Osteocyte (in vitro differentiated cells): ENCODE measurements around the gene CAMK2B. TPM values are rescaled to one million over a fixed set of nuclear protein-coding genes. Genes with fewer than 3 reads are reported as not detected.

Experiments used
- DNase-seq: peaks from one replicate; pipeline ENCODE4 v3.0.0; 2021; ENCODE audit warnings: mixed read lengths; ENCODE audit not compliant: unreplicated experiment; ENCODE audit errors: extremely low spot score
- H3K27ac Mint-ChIP-seq: one replicate; pipeline ENCODE4 v1.8.0; 2021; ENCODE audit warnings: mild to moderate bottlenecking, mixed read lengths; ENCODE audit not compliant: unreplicated experiment
- H3K27me3 Mint-ChIP-seq: one replicate; pipeline ENCODE4 v1.8.0; 2021; ENCODE audit warnings: mixed read lengths; ENCODE audit not compliant: unreplicated experiment
- H3K36me3 Mint-ChIP-seq: one replicate; pipeline ENCODE4 v1.8.0; 2021; ENCODE audit warnings: mixed read lengths; ENCODE audit not compliant: unreplicated experiment
- H3K4me1 Mint-ChIP-seq: one replicate; pipeline ENCODE4 v1.8.0; 2021; ENCODE audit warnings: mixed read lengths; ENCODE audit not compliant: unreplicated experiment
- H3K4me3 Mint-ChIP-seq: one replicate; pipeline ENCODE4 v1.8.0; 2021; ENCODE audit warnings: mild to moderate bottlenecking, moderate library complexity, mixed read lengths; ENCODE audit not compliant: unreplicated experiment
- H3K9me3 Mint-ChIP-seq: one replicate; pipeline ENCODE4 v1.8.0; 2021; ENCODE audit warnings: mixed read lengths; ENCODE audit not compliant: unreplicated experiment
- total RNA-seq: library from RNA; stranded (reverse); gene quantifications from 2 replicates; pipeline ENCODE4 v1.2.1, GENCODE V29; 2021
- TF ChIP-seq, protein P1 (sequence below): fragments of 200-600 bp; sonication (generic); IDR thresholded peaks from 2 replicates; pipeline ENCODE4 v1.5.0; 2021; ENCODE audit warnings: antibody characterized with exemption, mild to moderate bottlenecking, moderate library complexity

Gene CAMK2B
- total RNA-seq, 1 donor from 2014 or later, result not detected

DNA sequence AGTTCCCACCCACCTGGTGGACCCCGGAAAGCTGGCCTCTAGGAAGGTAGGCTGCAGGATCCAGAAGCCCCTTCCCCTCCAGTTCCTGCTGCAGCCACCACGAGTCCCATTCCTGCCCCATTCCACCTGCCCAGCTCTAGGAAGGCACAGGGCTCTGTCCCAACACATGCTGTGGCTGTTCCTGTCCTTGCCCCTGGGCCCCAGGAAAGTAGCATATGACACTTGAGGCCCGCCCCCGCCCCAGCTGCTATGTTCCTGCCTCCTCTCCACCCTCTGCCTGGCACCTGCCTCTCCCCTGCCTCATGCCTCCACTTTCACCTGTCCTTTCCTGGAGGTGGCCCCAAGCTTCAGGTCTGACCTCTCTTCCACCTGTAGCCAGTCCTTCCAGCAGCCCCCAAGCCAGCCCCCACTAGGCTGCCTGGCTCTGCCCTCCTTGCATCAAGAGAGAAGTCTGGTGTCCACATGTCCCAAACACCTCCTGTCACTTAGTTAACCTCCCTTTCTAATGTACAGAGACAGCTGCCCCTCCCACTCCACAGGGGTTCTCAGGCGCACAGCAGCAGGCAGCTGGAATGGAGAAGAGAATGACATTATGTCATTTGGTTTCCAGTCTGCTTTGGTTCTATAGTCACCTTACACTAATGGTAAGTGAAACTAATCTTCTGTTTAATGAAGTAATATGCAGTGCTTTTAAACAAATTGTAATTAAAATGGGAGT, 101.9 kb downstream of the CAMK2B start:
- TF ChIP-seq, protein P1, sequence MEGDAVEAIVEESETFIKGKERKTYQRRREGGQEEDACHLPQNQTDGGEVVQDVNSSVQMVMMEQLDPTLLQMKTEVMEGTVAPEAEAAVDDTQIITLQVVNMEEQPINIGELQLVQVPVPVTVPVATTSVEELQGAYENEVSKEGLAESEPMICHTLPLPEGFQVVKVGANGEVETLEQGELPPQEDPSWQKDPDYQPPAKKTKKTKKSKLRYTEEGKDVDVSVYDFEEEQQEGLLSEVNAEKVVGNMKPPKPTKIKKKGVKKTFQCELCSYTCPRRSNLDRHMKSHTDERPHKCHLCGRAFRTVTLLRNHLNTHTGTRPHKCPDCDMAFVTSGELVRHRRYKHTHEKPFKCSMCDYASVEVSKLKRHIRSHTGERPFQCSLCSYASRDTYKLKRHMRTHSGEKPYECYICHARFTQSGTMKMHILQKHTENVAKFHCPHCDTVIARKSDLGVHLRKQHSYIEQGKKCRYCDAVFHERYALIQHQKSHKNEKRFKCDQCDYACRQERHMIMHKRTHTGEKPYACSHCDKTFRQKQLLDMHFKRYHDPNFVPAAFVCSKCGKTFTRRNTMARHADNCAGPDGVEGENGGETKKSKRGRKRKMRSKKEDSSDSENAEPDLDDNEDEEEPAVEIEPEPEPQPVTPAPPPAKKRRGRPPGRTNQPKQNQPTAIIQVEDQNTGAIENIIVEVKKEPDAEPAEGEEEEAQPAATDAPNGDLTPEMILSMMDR, result no peak
- Mint-ChIP-seq H3K4me3 (no peak overlapping the region), H3K36me3 (no peaks in the 10 kb centered on the region), H3K27ac (no peak overlapping the region), H3K9me3 (no peaks in the 10 kb centered on the region), H3K4me1 (no peaks in the 10 kb centered on the region), H3K27me3 (peaks cover 5% of the 10 kb centered on the region)
- no peak for DNase-seq

DNA sequence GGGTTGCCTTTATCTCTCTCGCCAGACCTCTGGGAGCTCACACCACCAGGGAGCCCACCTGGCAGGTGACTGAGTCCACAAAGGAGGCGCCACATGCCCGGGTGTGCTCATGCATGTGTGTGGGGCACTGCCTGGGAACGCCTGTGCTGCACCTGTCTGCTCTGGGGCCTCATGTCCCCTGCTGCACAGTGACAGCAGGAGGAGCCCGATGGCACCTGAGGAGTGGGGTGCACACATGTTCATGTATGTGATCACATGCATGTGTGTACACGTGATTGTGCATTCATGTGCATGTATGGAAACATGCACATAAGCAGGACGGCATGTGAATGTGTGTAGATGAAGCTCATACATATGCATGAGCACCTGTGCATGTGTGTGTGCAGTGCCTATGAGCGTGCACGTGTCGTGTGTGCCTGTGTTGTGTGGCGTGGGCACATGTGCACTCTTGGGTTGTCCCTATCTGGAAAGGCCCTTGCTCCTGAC, 102.6 kb downstream of the CAMK2B start:
- Mint-ChIP-seq H3K27ac (no peak overlapping the region), H3K9me3 (no peaks in the 10 kb centered on the region), H3K4me3 (no peak overlapping the region), H3K36me3 (no peaks in the 10 kb centered on the region), H3K27me3 (peaks cover 5% of the 10 kb centered on the region), H3K4me1 (no peaks in the 10 kb centered on the region)
- DNase-seq, result no peak
- TF ChIP-seq, protein P1, result no peak

DNA sequence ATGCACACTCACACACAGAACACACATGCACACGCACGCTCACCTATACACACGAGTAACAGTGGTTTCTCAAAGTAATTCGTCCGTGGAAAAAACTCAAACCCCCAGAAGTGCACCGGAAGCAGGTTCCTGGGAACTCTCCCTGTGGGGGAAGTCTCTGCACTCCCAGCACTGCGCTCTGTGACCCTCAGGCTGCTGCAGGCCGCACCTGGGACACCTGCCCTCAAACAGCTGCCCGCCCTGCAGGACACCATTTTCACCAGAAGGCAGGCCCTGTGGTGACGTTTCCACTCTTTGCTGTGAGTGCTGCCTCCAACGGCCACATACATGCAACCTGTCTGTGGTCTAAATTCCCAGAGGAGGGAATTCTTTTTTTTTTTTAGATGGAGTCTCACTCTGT, 103.3 kb downstream of the CAMK2B start:
- DNase-seq, result no peak
- Mint-ChIP-seq H3K9me3 (no peaks in the 10 kb centered on the region), H3K4me3 (no peak overlapping the region), H3K4me1 (no peaks in the 10 kb centered on the region), H3K36me3 (no peaks in the 10 kb centered on the region), H3K27ac (no peak overlapping the region), H3K27me3 (peaks cover 5% of the 10 kb centered on the region)
- TF ChIP-seq, protein P1, result no peak

DNA sequence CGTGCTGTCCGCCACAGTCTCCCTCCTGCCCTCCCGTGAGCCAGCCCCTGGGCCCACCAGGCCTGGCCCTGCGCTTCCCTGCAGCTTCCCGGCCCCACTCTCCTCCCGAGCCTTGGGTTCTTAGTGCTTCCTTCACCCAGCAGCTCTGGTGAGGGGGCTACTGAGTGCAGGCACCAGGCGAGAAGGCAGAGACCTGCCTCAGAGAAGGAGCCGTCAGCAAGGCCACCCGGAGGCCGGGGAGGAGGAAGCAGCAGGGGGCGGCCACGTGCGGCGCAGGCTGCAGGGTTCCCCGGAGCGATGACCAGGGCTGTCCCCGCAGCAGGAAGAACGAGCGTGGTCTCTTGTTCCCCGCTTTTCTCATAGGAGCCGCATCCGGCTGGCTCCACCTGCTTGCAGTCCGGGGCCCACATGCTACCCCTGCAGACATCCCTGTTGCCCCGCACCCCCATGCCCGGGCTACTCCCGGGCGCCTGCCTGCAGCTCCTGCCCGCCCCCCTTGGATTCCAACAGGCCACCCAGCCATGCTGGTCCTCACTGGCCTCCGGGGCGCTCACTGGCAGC, 104.1 kb downstream of the CAMK2B start:
- H3K36me3 Mint-ChIP-seq, result no peaks in the 10 kb centered on the region
- H3K4me3 Mint-ChIP-seq, result no peak overlapping the region
- no peak overlapping the region for H3K27ac Mint-ChIP-seq
- no peaks in the 10 kb centered on the region for H3K4me1 Mint-ChIP-seq
- no peaks in the 10 kb centered on the region for H3K9me3 Mint-ChIP-seq
- TF ChIP-seq, protein P1, result no peak
- DNase-seq, result no peak
- H3K27me3 Mint-ChIP-seq, result peaks cover 5% of the 10 kb centered on the region

DNA sequence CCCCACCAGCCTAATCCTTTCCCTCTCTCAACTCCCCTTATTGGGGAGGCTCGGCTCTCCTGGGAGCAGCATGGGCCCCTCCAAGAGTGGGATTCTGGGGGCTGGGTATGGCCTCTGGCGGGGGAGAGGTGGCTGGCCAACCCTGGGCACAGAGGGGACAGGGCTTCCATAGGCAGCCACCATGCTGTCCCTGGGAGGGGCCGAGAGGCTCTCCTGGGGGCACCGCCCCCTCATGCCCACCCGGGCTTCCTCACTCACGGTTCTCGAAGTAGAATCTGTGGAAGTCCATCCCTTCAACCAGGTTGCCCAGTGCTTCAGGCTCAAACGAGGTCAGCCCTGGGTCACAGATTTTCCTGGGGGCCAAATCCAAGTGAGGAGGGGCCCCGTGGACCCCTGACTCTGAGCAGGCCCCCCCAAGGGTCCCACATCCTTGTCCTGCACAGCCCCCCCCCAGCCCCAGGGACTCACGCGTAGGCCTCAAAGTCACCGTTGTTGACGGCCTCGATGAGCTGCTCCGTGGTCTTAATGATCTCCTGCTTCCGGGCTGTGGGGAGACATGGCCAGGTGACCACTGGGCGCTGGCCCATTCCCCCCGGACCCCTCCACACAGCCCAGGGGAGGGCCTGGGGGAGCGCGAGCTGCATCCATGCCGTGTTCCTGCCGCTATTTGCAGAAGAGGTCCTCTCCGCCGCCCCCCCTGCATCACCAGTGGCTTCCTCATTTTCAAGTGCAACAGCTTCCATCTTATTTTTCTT, 104.9 kb downstream of the CAMK2B start:
- H3K4me1 Mint-ChIP-seq, result no peaks in the 10 kb centered on the region
- no peak overlapping the region for H3K4me3 Mint-ChIP-seq
- DNase-seq, result no peak
- TF ChIP-seq, protein P1, result no peak
- H3K9me3 Mint-ChIP-seq, result no peaks in the 10 kb centered on the region
- no peak overlapping the region for H3K27ac Mint-ChIP-seq
- H3K36me3 Mint-ChIP-seq, result no peaks in the 10 kb centered on the region
- H3K27me3 Mint-ChIP-seq, result peaks cover 5% of the 10 kb centered on the region
